HAP-1 (cell line): ENCODE data around the gene SNX2.

ENCODE experiments used
- DNase-seq, 2 experiments: peaks; one replicate each; pipeline ENCODE4 v3.0.0-alpha.2; 2016 to 2020; ENCODE audit warnings: low spot score in 2 of 2
- H3K27me3 ChIP-seq: fragments of 250-450 bp; sonication (Bioruptor Pico); 2 replicates; pipeline ENCODE4 v1.5.1; 2020; ENCODE audit warnings: low read depth, mild to moderate bottlenecking, moderate library complexity
- H3K36me3 ChIP-seq: fragments of 250-450 bp; sonication (Bioruptor Pico); replicated peaks from 2 replicates; pipeline ENCODE4 v1.5.1; 2020; ENCODE audit warnings: mild to moderate bottlenecking
- H3K4me1 ChIP-seq: fragments of 250-450 bp; sonication (Bioruptor Pico); 2 replicates; pipeline ENCODE4 v1.5.1; 2020; ENCODE audit warnings: mild to moderate bottlenecking
- H3K4me3 ChIP-seq: fragments of 250-450 bp; sonication (Bioruptor Pico); 2 replicates; pipeline ENCODE4 v1.5.1; 2020; ENCODE audit warnings: mild to moderate bottlenecking, moderate library complexity
- H3K9me3 ChIP-seq: fragments of 250-450 bp; sonication (Bioruptor Pico); 2 replicates; pipeline ENCODE4 v1.5.1; 2020; ENCODE audit warnings: mild to moderate bottlenecking, moderate library complexity
- in situ Hi-C: fragments of 300-500 bp; cut with MboI; formaldehyde crosslinking; loops from 3 replicates; pipeline ENCODE4 v1.14.3; 2020; ENCODE audit warnings: low sequenced_read_pairs, inconsistent platforms, mixed read lengths

Gene SNX2, protein sequence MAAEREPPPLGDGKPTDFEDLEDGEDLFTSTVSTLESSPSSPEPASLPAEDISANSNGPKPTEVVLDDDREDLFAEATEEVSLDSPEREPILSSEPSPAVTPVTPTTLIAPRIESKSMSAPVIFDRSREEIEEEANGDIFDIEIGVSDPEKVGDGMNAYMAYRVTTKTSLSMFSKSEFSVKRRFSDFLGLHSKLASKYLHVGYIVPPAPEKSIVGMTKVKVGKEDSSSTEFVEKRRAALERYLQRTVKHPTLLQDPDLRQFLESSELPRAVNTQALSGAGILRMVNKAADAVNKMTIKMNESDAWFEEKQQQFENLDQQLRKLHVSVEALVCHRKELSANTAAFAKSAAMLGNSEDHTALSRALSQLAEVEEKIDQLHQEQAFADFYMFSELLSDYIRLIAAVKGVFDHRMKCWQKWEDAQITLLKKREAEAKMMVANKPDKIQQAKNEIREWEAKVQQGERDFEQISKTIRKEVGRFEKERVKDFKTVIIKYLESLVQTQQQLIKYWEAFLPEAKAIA

DNA sequence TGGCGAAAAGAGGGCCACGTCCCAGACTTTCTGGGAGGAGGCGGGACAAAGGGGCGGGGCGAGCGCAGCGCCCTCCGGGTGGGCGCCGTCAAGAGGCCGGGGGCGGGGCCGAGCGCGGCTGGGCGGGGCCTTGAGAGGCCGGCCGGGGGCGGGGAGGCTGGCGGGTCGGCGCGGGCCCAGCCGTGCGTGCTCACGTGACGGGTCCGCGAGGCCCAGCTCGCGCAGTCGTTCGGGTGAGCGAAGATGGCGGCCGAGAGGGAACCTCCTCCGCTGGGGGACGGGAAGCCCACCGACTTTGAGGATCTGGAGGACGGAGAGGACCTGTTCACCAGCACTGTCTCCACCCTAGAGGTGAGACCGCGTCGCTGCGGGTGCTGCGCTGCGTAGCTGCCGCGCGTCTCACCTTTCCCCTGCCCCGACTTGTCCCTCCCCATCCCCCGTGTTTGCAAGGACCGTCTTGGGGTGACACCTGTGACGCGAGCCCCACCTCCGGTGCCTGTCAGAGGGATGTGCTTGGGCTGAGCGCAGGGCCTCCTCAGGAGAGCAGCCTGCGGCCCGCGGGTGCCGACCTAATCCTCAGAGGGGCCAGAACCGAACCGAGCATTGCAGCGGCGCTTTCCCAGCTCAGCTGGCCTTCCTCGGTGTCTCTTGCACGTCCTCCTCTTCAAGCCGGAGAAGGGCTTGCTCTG lies at the start of gene SNX2:
TSS of gene SNX2 (plus strand) at position 220 of the 689 bp plus-strand sequence. CDS start at position 244, 24 bp downstream.
- peak; percentile 88 to 96 for DNase-seq
- peaks cover 8% of the 10 kb centered on the region for H3K4me1 ChIP-seq
- H3K36me3 ChIP-seq, result no peaks in the 10 kb centered on the region
- no peaks in the 10 kb centered on the region for H3K9me3 ChIP-seq
- in situ Hi-C loops, result no loop called here
- peak within 1 kb of the TSS; percentile 88 for H3K4me3 ChIP-seq
- H3K27me3 ChIP-seq, result no peaks in the 10 kb centered on the region

- no peaks in the 10 kb centered on the region for H3K36me3 ChIP-seq
- DNase-seq, result peak in 1 of 2 experiments; percentile 72
- in situ Hi-C loops, result no loop called here
Observed at GRCh38 chr5:122727112-122727541, 47.8 kb upstream of the SNX2 start.

GRCh38 chr5:122730037-122730436 lies 44.8 kb upstream of the SNX2 start:
- in situ Hi-C loops, result no loop called here

More at GRCh38 chr5:122727112-122727541, 47.8 kb upstream of the SNX2 start:
- Histone ChIP-seq H3K9me3 (no peaks in the 10 kb centered on the region), H3K27me3 (no peaks in the 10 kb centered on the region), H3K4me3 (no peak overlapping the region), H3K4me1 (peaks cover 8% of the 10 kb centered on the region)

DNA sequence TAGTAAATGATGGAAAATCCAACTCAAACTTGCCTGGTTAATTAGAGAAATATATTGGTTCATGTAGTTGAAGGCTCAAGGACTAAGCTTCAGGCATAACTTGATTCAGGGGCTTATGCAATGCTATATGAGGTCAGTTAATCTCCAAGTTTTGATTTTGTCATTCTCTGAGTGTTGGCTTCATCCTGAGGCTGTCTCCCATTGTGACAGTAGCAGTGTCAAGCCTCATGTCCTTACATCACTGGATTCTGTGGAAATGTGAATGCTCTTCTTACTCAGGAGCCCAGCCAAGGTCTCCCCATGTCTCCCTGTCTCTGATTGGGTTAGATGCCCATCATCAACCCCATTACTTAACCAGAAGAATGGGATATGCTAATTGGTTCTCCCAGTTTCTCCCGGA lies 44.4 kb upstream of the SNX2 start:
- Histone ChIP-seq H3K36me3 (no peaks in the 10 kb centered on the region), H3K4me1 (peaks cover 8% of the 10 kb centered on the region), H3K27me3 (no peaks in the 10 kb centered on the region), H3K9me3 (0 out of 2 replicates have a peak, but pooled peaks cover under 1% of the 10 kb centered on the region), H3K4me3 (no peak overlapping the region)
- DNase-seq, result no peak
- in situ Hi-C loops, result no loop called here

More at GRCh38 chr5:122730037-122730436, 44.8 kb upstream of the SNX2 start:
- H3K4me3 ChIP-seq, result no peak overlapping the region
- H3K27me3 ChIP-seq, result no peaks in the 10 kb centered on the region
- no peak for DNase-seq
- H3K36me3 ChIP-seq, result no peaks in the 10 kb centered on the region
- H3K4me1 ChIP-seq, result peaks cover 8% of the 10 kb centered on the region
- H3K9me3 ChIP-seq, result no peaks in the 10 kb centered on the region

DNA sequence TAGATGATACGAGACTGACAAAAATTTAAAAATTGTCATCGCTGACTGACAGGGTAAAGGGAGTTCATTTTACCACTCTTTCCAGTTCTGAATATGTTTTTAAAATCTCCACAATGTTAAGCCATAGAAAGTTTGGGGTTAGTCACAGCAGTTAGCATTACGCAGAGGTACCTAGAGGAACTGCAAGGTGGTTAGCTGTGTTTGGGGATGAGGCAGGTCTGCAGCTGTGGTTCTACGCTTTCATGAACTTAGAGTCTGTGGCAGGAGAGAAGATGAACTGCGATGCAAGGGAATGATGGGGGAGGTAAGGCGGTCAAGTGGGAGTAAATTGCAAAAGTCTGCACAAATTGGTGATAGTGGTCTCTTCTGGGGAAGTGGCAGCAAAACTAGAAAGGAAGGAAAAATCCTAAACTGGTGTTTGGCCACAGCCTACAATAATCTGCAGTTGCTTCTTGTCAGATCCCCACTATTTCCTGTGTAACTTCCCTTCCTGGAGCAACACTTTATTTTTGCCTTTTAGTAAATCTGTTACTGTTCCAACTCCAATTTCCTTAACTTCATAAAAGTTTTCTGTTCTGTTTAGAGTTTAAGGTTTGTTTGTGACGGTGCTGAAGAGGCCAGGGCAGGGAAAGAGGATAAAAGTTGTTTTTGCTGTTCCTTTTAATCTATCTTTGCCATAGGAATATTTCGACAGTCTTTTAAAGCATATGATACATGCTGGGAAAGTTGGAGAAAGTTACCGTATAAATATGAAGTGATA lies 38.6 kb upstream of the SNX2 start:
- no peak for DNase-seq
- Histone ChIP-seq H3K9me3 (0 out of 2 replicates have a peak, but pooled peaks cover 3% of the 10 kb centered on the region), H3K27me3 (no peaks in the 10 kb centered on the region), H3K36me3 (no peaks in the 10 kb centered on the region), H3K4me3 (no peak overlapping the region), H3K4me1 (peaks cover 19% of the 10 kb centered on the region)
- in situ Hi-C loops, result no loop called here

DNA sequence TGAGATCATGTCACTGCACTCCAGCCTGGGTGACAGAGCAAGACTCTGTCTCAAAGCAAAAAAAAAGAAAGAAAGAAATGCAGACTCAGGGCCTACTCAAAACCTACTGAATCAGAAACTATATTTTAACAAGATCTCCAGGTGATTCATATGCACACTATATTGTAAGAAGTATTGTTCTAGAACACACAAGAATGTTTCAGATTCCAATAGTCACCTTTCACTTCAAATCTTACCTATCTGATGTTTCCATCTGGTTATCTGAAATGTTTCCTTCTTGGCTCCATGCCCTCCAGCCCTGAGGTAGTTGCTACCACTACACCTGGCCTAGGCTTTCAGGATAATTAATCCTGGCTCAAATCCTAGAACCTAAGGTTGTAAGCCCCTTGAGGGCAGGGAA lies 36.8 kb upstream of the SNX2 start:
- no peak for DNase-seq
- Histone ChIP-seq H3K27me3 (no peaks in the 10 kb centered on the region), H3K4me1 (peaks cover 15% of the 10 kb centered on the region), H3K9me3 (0 out of 2 replicates have a peak, but pooled peaks cover 3% of the 10 kb centered on the region), H3K36me3 (no peaks in the 10 kb centered on the region), H3K4me3 (no peak overlapping the region)
- in situ Hi-C loops, result no loop called here

- H3K27me3 ChIP-seq, result no peaks in the 10 kb centered on the region
- no peaks in the 10 kb centered on the region for H3K36me3 ChIP-seq
- no peak for DNase-seq
- no peak overlapping the region for H3K4me3 ChIP-seq
- in situ Hi-C loops, result no loop called here
- H3K4me1 ChIP-seq, result peaks cover 9% of the 10 kb centered on the region
- no peaks in the 10 kb centered on the region for H3K9me3 ChIP-seq
Observed at GRCh38 chr5:122741681-122742080, 33.2 kb upstream of the SNX2 start.

GRCh38 chr5:122743261-122743660 lies 31.6 kb upstream of the SNX2 start:
- in situ Hi-C loops, result no loop called here

DNA sequence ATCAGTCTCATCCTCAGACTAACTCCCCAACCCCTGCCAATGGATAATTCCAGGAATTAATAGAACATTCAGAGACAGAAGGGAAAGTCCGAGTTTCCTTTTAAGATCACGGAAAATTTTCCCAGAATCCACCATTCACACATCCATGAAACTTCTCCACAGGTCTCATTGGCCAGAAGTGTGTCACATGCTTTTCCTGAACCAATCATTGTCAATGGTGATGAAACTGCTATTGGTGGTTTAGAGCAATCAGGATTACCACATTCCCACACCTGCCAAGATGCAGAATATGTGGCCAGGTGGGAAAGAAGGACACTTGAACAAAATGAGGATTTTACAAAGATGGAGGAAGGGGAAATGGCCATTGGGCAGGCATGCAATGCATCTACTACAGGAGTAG lies 29.3 kb upstream of the SNX2 start:
- no peak for DNase-seq
- in situ Hi-C loops, result no loop called here
- Histone ChIP-seq H3K4me1 (no peaks in the 10 kb centered on the region; the same call in 1 of the 2 replicates), H3K36me3 (no peaks in the 10 kb centered on the region), H3K27me3 (no peaks in the 10 kb centered on the region), H3K4me3 (no peak overlapping the region), H3K9me3 (no peaks in the 10 kb centered on the region)

More at GRCh38 chr5:122743261-122743660, 31.6 kb upstream of the SNX2 start:
- Histone ChIP-seq H3K4me1 (no peaks in the 10 kb centered on the region), H3K27me3 (no peaks in the 10 kb centered on the region), H3K9me3 (no peaks in the 10 kb centered on the region), H3K36me3 (no peaks in the 10 kb centered on the region), H3K4me3 (no peak overlapping the region)
- no peak for DNase-seq

DNA sequence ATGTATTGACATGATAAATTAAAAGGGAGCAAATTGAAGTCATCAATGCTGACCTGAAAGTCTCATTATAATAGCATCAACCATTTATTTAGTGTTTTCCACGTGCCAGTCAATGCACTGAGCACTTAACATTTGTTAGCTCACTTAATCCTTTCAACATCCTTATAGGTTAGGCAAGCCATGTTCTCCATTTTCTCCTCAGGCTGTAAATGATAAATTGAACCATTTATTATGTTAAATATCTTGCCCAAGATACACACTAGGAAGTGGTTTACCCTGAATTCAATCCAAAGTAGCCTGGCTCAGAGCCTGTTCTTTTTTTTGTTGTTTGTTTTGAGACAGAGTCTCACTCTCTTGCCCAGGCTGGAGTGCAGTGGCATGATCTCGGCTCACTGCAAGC lies 25.0 kb upstream of the SNX2 start:
- no peaks in the 10 kb centered on the region for H3K9me3 ChIP-seq
- no peaks in the 10 kb centered on the region for H3K27me3 ChIP-seq
- H3K4me1 ChIP-seq, result peaks cover 8% of the 10 kb centered on the region
- H3K36me3 ChIP-seq, result no peaks in the 10 kb centered on the region
- peak in 1 of 2 experiments; percentile 75 for DNase-seq
- H3K4me3 ChIP-seq, result no peak overlapping the region
- in situ Hi-C loops, result no loop called here

DNA sequence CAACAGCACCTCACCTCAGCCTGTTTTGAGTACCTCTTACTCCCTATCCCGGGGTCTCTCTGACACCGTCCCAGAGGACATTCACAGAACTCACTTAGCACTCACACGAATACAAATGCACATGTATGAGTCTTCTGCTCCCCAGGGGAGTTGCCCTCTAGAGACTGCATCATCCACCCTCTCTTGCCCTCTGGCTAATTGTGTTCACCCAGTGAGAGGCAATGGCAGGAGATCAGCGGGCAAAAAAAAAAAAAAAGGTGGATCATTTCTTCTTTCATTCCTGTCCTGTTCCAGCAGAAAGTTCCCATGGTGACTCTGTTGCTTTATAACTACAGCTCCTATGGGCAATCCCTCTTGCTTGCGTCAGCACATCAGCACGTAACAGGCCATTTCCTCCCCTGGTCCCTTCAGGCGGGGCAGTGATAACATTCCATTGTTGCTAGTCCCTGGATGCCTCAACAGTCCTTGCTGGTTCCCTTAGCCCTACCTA lies 23.5 kb upstream of the SNX2 start:
- in situ Hi-C loops, result no loop called here
- no peaks in the 10 kb centered on the region for H3K36me3 ChIP-seq
- DNase-seq, result peak; percentile 28 to 36
- H3K9me3 ChIP-seq, result no peaks in the 10 kb centered on the region
- peaks cover 8% of the 10 kb centered on the region for H3K4me1 ChIP-seq
- no peak overlapping the region for H3K4me3 ChIP-seq
- H3K27me3 ChIP-seq, result no peaks in the 10 kb centered on the region

DNA sequence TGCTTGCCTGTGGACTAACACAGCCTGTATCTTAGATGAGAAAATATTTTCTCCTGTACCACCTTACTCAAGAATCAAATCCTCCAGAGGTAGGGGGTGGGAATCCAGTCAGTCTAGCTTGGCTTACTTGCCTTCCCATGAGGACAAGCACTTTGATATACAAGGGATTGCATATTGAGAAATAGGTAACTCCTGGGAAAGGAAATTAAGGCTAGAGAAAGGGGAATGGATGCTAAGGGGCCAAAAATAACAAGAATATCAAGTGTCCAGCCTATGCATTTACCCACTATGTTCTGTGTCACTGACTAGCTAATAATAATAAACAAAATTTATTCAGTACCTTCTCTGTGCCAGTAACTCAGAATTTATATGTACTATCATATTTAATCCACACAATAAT lies 21.4 kb upstream of the SNX2 start:
- in situ Hi-C loops, result no loop called here
- H3K36me3 ChIP-seq, result no peaks in the 10 kb centered on the region
- H3K4me1 ChIP-seq, result peaks cover 8% of the 10 kb centered on the region
- H3K9me3 ChIP-seq, result no peaks in the 10 kb centered on the region
- DNase-seq, result no peak
- no peaks in the 10 kb centered on the region for H3K27me3 ChIP-seq
- H3K4me3 ChIP-seq, result no peak overlapping the region

DNA sequence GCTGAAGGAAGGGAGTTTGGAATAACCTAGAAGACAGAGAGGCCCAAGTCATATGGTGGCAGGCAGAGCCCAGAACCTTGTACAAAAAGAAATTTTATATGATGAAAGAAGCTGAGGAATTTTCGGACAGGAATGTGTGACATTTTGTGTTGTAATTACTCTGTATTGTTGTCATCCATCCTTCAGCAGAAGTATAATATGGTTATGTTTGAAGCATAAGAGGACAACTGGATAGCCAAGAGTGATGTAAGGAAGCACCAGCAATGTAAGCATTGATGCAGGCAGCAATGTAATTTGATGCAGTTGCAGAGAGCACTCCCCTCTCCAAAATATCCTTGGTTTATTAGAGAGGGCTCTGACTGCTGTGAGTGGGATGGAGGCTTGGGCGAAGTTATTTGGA lies 19.1 kb upstream of the SNX2 start:
- no peaks in the 10 kb centered on the region for H3K36me3 ChIP-seq
- H3K4me1 ChIP-seq, result peaks cover 8% of the 10 kb centered on the region
- no peaks in the 10 kb centered on the region for H3K27me3 ChIP-seq
- in situ Hi-C loops, result no loop called here
- no peaks in the 10 kb centered on the region for H3K9me3 ChIP-seq
- H3K4me3 ChIP-seq, result no peak overlapping the region
- DNase-seq, result no peak
